Hepatocyte (in vitro differentiated cells): ENCODE data around the gene RAPGEF4. TPM values are rescaled to one million over a fixed set of nuclear protein-coding genes. Genes with fewer than 3 reads are reported as not detected.

ENCODE experiments used
- DNase-seq: peaks from one replicate; pipeline ENCODE4 v3.0.0-alpha.2; 2016; ENCODE audit warnings: low spot score
- H2AFZ ChIP-seq: fragments of 200-600 bp; sonication (generic); 2 replicates; pipeline ENCODE4 v1.6.0; 2016; ENCODE audit warnings: antibody characterized with exemption, mild to moderate bottlenecking
- H3K27ac ChIP-seq: fragments of 200-600 bp; sonication (generic); 2 replicates; pipeline ENCODE4 v1.5.1; 2016; ENCODE audit warnings: mild to moderate bottlenecking
- H3K27me3 ChIP-seq: fragments of 200-600 bp; sonication (generic); 2 replicates; pipeline ENCODE4 v1.6.1; 2016
- H3K36me3 ChIP-seq: fragments of 200-600 bp; sonication (generic); replicated peaks from 2 replicates; pipeline ENCODE4 v1.5.1; 2016; ENCODE audit warnings: low read depth; ENCODE audit not compliant: insufficient read depth
- H3K4me1 ChIP-seq: fragments of 200-600 bp; sonication (generic); 2 replicates; pipeline ENCODE4 v1.5.1; 2016; ENCODE audit warnings: mild to moderate bottlenecking, moderate library complexity; ENCODE audit not compliant: insufficient read depth
- H3K4me2 ChIP-seq: fragments of 200-600 bp; sonication (generic); 2 replicates; pipeline ENCODE4 v1.6.0; 2016
- H3K4me3 ChIP-seq: fragments of 200-600 bp; sonication (generic); 2 replicates; pipeline ENCODE4 v1.5.1; 2016; ENCODE audit warnings: mild to moderate bottlenecking
- H3K79me2 ChIP-seq: fragments of 200-600 bp; sonication (generic); 2 replicates; pipeline ENCODE4 v1.6.0; 2017; ENCODE audit warnings: mild to moderate bottlenecking
- H3K9me2 ChIP-seq: fragments of 200-600 bp; sonication (generic); replicated peaks from 2 replicates; pipeline ENCODE4 v1.6.0; 2017; ENCODE audit warnings: mild to moderate bottlenecking; ENCODE audit not compliant: insufficient read depth
- H3K9me3 ChIP-seq: fragments of 200-600 bp; sonication (generic); 2 replicates; pipeline ENCODE4 v1.5.1; 2016; ENCODE audit warnings: low read depth, mild to moderate bottlenecking
- H4K20me1 ChIP-seq: fragments of 200-600 bp; sonication (generic); 2 replicates; pipeline ENCODE4 v1.6.0; 2016; ENCODE audit warnings: mild to moderate bottlenecking; ENCODE audit not compliant: insufficient read depth, poor library complexity, severe bottlenecking
- CTCF ChIP-seq: fragments of 200-600 bp; sonication (generic); IDR thresholded peaks from 2 replicates; pipeline ENCODE4 v1.5.1; 2016; ENCODE audit warnings: antibody characterized with exemption, mild to moderate bottlenecking; ENCODE audit not compliant: poor library complexity
- EZH2 ChIP-seq: fragments of 200-600 bp; sonication (generic); IDR thresholded peaks from 2 replicates; pipeline ENCODE4 v1.6.1; 2016; ENCODE audit warnings: antibody characterized with exemption, mild to moderate bottlenecking, borderline replicate concordance
- EZH2phosphoT487 ChIP-seq: fragments of 200-600 bp; sonication (generic); IDR thresholded peaks from one replicate; pipeline ENCODE4 v1.6.1; 2018; ENCODE audit warnings: antibody characterized with exemption, mild to moderate bottlenecking, low read depth, moderate library complexity; ENCODE audit not compliant: unreplicated experiment, severe bottlenecking
- WGBS: methylation state at CpG from one replicate; pipeline ENCODE4 v1.1.6; 2016; ENCODE audit warnings: low lambda C conversion rate; ENCODE audit errors: missing lambda C conversion rate; 5-methylcytosine and 5-hydroxymethylcytosine counted together
- polyA plus RNA-seq: library from polyadenylated mRNA; unstranded; fragments of >200 nt; fragmentation: Nextera tagmentation; extraction: Ambion mirVana; gene quantifications from 2 replicates; pipeline ENCODE4 v1.2.1, GENCODE V29; 2016
- total RNA-seq: library from RNA; depleted of rRNA; stranded (reverse); fragments of >200 nt; gene quantifications from 2 replicates; pipeline ENCODE4 v1.2.3, GENCODE V29; 2014

RAPGEF4 gene
- 1.9 and 2.0 TPM in 2 replicates for total RNA-seq
- polyA plus RNA-seq = 1.00 and 2.0 TPM in 2 replicates

GRCh38 chr2:172735582-172736423 lies at the start of gene RAPGEF4:
Gene RAPGEF4 (plus strand): TSS chr2:172735845. CDS start chr2:172735984, 139 bp downstream.
- Histone ChIP-seq H4K20me1 (no peaks in the 10 kb centered on the region), H3K9me3 (no peaks in the 10 kb centered on the region), H3K79me2 (no peaks in the 10 kb centered on the region), H3K27ac (no peak within 1 kb of the TSS), H3K4me2 (peak within 1 kb of the TSS; percentile 98), H3K27me3 (peaks cover 48% of the 10 kb centered on the region), H3K36me3 (no peaks in the 10 kb centered on the region), H3K4me3 (peak within 1 kb of the TSS; percentile 61), H3K4me1 (no peaks in the 10 kb centered on the region), H3K9me2 (no peaks in the 10 kb centered on the region), H2AFZ (peak within 1 kb of the TSS; percentile 39)
- DNase-seq = peak; percentile 47
- TF ChIP-seq CTCF = no peak
- no peak for TF ChIP-seq EZH2
- no peak for TF ChIP-seq EZH2phosphoT487
- WGBS = 2% methylated on average over 33 of the region's 95 CpGs

- 16% methylated on average over 3 of the region's 3 CpGs for WGBS
- peak; percentile 86 for DNase-seq
- peak overlapping the region; percentile 40 for H3K27ac ChIP-seq
- no peak overlapping the region for H3K4me3 ChIP-seq
- H3K36me3 ChIP-seq = no peaks in the 10 kb centered on the region
- no peaks in the 10 kb centered on the region for H4K20me1 ChIP-seq
- no peaks in the 10 kb centered on the region for H3K79me2 ChIP-seq
- TF ChIP-seq CTCF (no peak), EZH2phosphoT487 (no peak), EZH2 (no peak)
- H2AFZ ChIP-seq = no peak overlapping the region
- H3K27me3 ChIP-seq = no peaks in the 10 kb centered on the region
- no peaks in the 10 kb centered on the region for H3K9me3 ChIP-seq
- H3K9me2 ChIP-seq = no peaks in the 10 kb centered on the region
- peaks cover 4% of the 10 kb centered on the region for H3K4me1 ChIP-seq
- no peak overlapping the region for H3K4me2 ChIP-seq
Observed at GRCh38 chr2:172693037-172693436, 42.6 kb upstream of the RAPGEF4 start.

- no peaks in the 10 kb centered on the region for H3K79me2 ChIP-seq
- H2AFZ ChIP-seq = no peak overlapping the region
- no peaks in the 10 kb centered on the region for H3K9me3 ChIP-seq
- WGBS = 76% methylated on average over 8 of the region's 8 CpGs
- peak overlapping the region; percentile 40 for H3K27ac ChIP-seq
- H3K9me2 ChIP-seq = no peaks in the 10 kb centered on the region
- no peaks in the 10 kb centered on the region for H4K20me1 ChIP-seq
- no peak overlapping the region for H3K4me3 ChIP-seq
- TF ChIP-seq EZH2 = no peak
- TF ChIP-seq EZH2phosphoT487 = no peak
- no peak for TF ChIP-seq CTCF
- DNase-seq = no peak
- peaks cover 4% of the 10 kb centered on the region for H3K4me1 ChIP-seq
- no peaks in the 10 kb centered on the region for H3K36me3 ChIP-seq
- H3K27me3 ChIP-seq = no peaks in the 10 kb centered on the region
- no peak overlapping the region for H3K4me2 ChIP-seq
Observed at GRCh38 chr2:172693529-172694455, 41.9 kb upstream of the RAPGEF4 start.
